SH-SY5Y (cell line): Measurements from ENCODE around the gene OLAH.

ENCODE experiments used
- GATA2 ChIP-seq: IDR thresholded peaks from 2 replicates; pipeline ENCODE4 v1.6.1; 2011; ENCODE audit warnings: mild to moderate bottlenecking, low read depth, low read length
- GATA3 ChIP-seq: IDR thresholded peaks from 2 replicates; pipeline ENCODE4 v1.6.1; 2011; ENCODE audit warnings: low read depth, mild to moderate bottlenecking, low read length, moderate library complexity

GRCh38 chr10:15068802-15069201 lies 25.1 kb downstream of the OLAH start:
- TF ChIP-seq GATA2, result no peak
- TF ChIP-seq GATA3, result no peak
